Measurements from ENCODE around the gene CLIP4.

DNA sequence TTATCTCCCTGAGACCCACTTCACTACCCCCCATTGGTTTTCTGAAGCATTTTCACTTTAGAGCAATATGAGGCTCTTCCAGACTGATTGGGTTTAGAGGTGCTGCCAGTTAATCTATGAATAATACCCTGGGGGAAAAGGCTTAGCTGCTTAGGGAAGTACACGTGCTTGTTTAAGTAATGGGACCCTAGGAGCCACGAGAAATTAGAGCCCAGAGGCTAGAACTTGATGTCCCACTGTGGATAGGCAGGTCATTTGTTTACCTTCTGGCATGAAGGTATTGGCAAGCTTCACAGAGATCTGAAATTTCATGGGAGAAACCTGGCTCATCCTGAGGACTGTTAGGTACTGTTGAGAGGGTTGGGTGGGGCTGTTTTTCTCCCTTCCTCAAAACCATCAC, 59.7 kb downstream of the CLIP4 start:
- TF ChIP-seq, protein P1, sequence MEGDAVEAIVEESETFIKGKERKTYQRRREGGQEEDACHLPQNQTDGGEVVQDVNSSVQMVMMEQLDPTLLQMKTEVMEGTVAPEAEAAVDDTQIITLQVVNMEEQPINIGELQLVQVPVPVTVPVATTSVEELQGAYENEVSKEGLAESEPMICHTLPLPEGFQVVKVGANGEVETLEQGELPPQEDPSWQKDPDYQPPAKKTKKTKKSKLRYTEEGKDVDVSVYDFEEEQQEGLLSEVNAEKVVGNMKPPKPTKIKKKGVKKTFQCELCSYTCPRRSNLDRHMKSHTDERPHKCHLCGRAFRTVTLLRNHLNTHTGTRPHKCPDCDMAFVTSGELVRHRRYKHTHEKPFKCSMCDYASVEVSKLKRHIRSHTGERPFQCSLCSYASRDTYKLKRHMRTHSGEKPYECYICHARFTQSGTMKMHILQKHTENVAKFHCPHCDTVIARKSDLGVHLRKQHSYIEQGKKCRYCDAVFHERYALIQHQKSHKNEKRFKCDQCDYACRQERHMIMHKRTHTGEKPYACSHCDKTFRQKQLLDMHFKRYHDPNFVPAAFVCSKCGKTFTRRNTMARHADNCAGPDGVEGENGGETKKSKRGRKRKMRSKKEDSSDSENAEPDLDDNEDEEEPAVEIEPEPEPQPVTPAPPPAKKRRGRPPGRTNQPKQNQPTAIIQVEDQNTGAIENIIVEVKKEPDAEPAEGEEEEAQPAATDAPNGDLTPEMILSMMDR (conservative IDR thresholded peaks at IDR 0.05; ENCODE audit: low read length): no peak
- TF ChIP-seq EZH2phosphoT487 (IDR thresholded peaks at IDR 0.05; ENCODE audit: borderline replicate concordance): no peak

All from Loucy (cell line).